ENCODE measurements around the gene GTF3C4. TPM values are rescaled to one million over a fixed set of nuclear protein-coding genes. Genes with fewer than 3 reads are reported as not detected.

The GTF3C4 gene
- total and polyA plus RNA-seq, 10 donors: 1.8 to 11.7 (median 10.5) TPM

- Histone ChIP-seq H3K4me1 (no peaks in the 10 kb centered on the region), H3K4me3 (no peak overlapping the region), H3K36me3 (no peaks in the 10 kb centered on the region), H3K27me3 (replicated peaks in 1 of 7) (peaks cover 0 to 55% (median 0%) of the 10 kb centered on the region in 7 donors), H3K27ac (no peak overlapping the region), H3K9me3 (no peaks in the 10 kb centered on the region)
- peak; percentile 61 for DNase-seq
- TF ChIP-seq POLR2A (IDR thresholded peaks at IDR 0.05): no peak
- TF ChIP-seq CTCF (IDR thresholded peaks at IDR 0.05 in 8 of 11, conservative IDR thresholded peaks at IDR 0.05 in 3 of 11): no peak
- no peak for TF ChIP-seq POLR2AphosphoS5 (IDR thresholded peaks at IDR 0.05)
- intact Hi-C loops (cut with DNase I; ENCODE audit: low total_unique reads): no loop called here
- 81 to 91% (median 91%) methylated on average over 12 to 16 of the region's 16 CpGs for WGBS, 5 donors
These were observed 52.4 kb downstream of the GTF3C4 start for GRCh38 chr9:132722564-132723065.

GRCh38 chr9:132723809-132724208 is 53.5 kb downstream of the GTF3C4 start:
- peaks cover 0 to 52% (median 0%) of the 10 kb centered on the region in 7 donors for H3K27me3 ChIP-seq (replicated peaks in 1 of 7)
- DNase-seq: no peak
- TF ChIP-seq POLR2AphosphoS5 (IDR thresholded peaks at IDR 0.05): no peak
- no peak for TF ChIP-seq CTCF (IDR thresholded peaks at IDR 0.05 in 8 of 11, conservative IDR thresholded peaks at IDR 0.05 in 3 of 11)
- no peak for TF ChIP-seq POLR2A (IDR thresholded peaks at IDR 0.05)
- WGBS, 5 donors: 74 to 90% (median 84%) methylated on average over 1 to 4 of the region's 4 CpGs
- no peak overlapping the region for H3K27ac ChIP-seq
- no peak overlapping the region for H3K4me3 ChIP-seq
- no peaks in the 10 kb centered on the region for H3K36me3 ChIP-seq
- no peaks in the 10 kb centered on the region for H3K4me1 ChIP-seq
- intact Hi-C loops (cut with DNase I; ENCODE audit: low total_unique reads): no loop called here
- no peaks in the 10 kb centered on the region for H3K9me3 ChIP-seq

- no peak for DNase-seq
- Histone ChIP-seq H3K36me3 (no peaks in the 10 kb centered on the region), H3K27ac (no peak overlapping the region), H3K27me3 (replicated peaks in 1 of 7) (peaks cover 0 to 37% (median 0%) of the 10 kb centered on the region in 7 donors), H3K4me1 (no peaks in the 10 kb centered on the region), H3K9me3 (no peaks in the 10 kb centered on the region), H3K4me3 (no peak overlapping the region)
- TF ChIP-seq POLR2A (IDR thresholded peaks at IDR 0.05) (no peak), POLR2AphosphoS5 (IDR thresholded peaks at IDR 0.05) (no peak), CTCF (IDR thresholded peaks at IDR 0.05 in 8 of 11, conservative IDR thresholded peaks at IDR 0.05 in 3 of 11) (no peak)
- WGBS, 5 donors: 90 to 95% (median 93%) methylated on average over 10 to 13 of the region's 13 CpGs
- intact Hi-C loops (cut with DNase I; ENCODE audit: low total_unique reads): no loop called here
These were observed 55.0 kb downstream of the GTF3C4 start for GRCh38 chr9:132725306-132725705.

- peaks cover 0 to 26% (median 0%) of the 10 kb centered on the region in 7 donors for H3K27me3 ChIP-seq (replicated peaks in 1 of 7)
- DNase-seq: peak; percentile 13
These were observed 56.4 kb downstream of the GTF3C4 start for GRCh38 chr9:132726576-132727130.

More at GRCh38 chr9:132726576-132727130, 56.4 kb downstream of the GTF3C4 start:
- TF ChIP-seq POLR2AphosphoS5 (IDR thresholded peaks at IDR 0.05) (no peak), CTCF (IDR thresholded peaks at IDR 0.05 in 8 of 11, conservative IDR thresholded peaks at IDR 0.05 in 3 of 11) (no peak), POLR2A (IDR thresholded peaks at IDR 0.05) (no peak)
- Histone ChIP-seq H3K27ac (no peak overlapping the region), H3K4me3 (no peak overlapping the region), H3K4me1 (no peaks in the 10 kb centered on the region), H3K9me3 (no peaks in the 10 kb centered on the region), H3K36me3 (no peaks in the 10 kb centered on the region)
- 52 to 63% (median 56%) methylated on average over 8 of the region's 8 CpGs for WGBS, 5 donors
- intact Hi-C loops (cut with DNase I; ENCODE audit: low total_unique reads): no loop called here

Measured in spleen (tissue), 11 donors.